HG03135 (cell line): ENCODE results near the gene FITM2.
"Not testable (repeated sequence)": the region's sequence is repeated elsewhere in the genome, so short reads cannot be mapped to it uniquely, and the experiment has no call there.

ENCODE experiments used
- ATAC-seq: cut with Tn5 transposase; IDR thresholded peaks from one replicate; pipeline ENCODE4 v1.9.1; 2021; ENCODE audit warnings: mild to moderate bottlenecking, moderate library complexity; ENCODE audit not compliant: unreplicated experiment

Gene FITM2

GRCh38 chr20:44334306-44334705 is 23.3 kb upstream of the FITM2 start:
- ATAC-seq, result no peak

GRCh38 chr20:44331201-44331600 is 20.2 kb upstream of the FITM2 start:
- no peak for ATAC-seq

DNA sequence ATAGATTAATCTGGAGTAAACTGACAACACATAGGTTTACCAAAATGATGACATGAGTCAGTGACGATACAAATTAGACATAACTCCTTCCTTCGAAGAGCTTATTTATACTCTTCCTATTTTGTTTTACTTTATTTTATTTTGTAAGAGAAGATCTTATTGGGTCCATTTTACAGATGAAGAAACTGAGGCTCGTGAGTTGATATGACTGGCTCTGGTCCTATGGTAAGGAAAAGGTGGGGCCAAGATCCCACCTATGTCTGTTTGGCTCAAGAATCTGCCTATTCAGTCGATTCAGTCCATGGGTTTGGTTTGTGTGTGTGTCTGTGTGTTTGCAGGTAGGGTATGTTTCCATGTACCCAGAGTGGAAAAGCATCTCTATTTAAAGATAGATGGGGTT is 17.4 kb upstream of the FITM2 start:
- ATAC-seq, result no peak

DNA sequence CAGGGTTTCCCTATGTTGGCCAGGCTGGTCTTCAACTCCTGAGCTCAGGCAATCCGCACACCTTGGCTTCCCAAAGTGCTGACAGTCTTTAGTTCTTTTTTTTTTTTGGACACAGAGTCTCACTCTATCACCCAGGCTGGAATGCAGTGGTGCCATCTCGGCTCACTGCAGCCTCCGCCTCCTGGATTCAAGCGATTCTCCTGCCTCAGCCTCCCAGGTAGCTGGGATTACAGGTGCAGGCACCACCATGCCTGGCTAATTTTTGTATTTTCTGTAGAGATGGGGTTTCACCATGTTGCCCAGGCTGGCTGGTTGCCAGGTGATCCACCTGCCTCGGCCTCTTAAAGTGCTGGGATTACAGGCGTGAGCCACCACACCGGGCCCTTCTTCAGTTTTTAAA is 16.7 kb upstream of the FITM2 start:
- not testable (repeated sequence) for ATAC-seq

- ATAC-seq, result no peak
Measured at GRCh38 chr20:44326391-44327159, 15.6 kb upstream of the FITM2 start.

- ATAC-seq, result no peak
Measured at GRCh38 chr20:44324343-44324742, 13.3 kb upstream of the FITM2 start.

DNA sequence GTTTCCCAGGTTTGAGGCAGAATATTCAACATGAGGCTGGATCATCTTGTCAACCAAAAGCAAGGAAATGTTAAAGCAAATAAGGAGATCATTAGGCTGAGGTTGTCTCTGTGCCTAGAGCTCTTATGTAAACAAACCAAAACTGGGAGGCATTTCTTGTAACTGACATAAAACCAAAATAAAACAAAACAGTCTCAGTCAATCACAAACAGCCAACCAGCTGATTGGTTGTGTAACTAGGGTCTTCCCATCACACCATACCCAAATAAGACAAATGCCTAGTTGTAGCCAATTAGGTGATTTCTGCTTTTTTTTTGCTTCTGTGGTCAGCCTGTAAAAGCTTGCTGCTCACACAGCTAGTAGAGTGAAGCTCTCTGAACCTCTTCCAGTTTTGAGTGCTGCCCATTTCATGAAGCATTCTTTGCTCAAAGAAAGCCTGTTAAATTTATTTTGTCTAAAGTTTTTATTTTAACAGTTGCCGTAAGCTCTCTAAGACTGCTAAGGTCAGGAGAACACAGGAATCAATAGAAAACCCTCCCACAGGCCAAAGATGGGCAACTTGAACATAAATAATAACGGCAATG is 8.9 kb upstream of the FITM2 start:
- ATAC-seq, result no peak

DNA sequence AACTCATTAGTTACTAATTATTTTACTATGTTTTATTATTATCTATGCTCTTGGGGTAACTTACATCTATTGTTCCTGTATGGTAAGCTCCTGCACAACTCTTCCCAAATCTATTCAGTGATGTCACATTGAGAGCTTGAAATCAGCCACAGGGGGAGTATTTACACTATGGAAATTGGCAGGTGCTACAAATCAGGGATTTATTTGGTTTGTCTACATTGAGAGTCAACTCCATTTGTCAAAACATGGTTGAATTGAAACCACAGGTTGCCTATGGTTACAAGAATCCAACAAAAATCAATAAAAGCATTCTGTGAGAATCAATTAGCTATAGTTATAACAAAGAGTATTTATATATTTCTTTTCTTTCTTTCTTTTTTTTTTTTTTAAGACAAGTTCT is 3.9 kb upstream of the FITM2 start:
- ATAC-seq, result no peak

DNA sequence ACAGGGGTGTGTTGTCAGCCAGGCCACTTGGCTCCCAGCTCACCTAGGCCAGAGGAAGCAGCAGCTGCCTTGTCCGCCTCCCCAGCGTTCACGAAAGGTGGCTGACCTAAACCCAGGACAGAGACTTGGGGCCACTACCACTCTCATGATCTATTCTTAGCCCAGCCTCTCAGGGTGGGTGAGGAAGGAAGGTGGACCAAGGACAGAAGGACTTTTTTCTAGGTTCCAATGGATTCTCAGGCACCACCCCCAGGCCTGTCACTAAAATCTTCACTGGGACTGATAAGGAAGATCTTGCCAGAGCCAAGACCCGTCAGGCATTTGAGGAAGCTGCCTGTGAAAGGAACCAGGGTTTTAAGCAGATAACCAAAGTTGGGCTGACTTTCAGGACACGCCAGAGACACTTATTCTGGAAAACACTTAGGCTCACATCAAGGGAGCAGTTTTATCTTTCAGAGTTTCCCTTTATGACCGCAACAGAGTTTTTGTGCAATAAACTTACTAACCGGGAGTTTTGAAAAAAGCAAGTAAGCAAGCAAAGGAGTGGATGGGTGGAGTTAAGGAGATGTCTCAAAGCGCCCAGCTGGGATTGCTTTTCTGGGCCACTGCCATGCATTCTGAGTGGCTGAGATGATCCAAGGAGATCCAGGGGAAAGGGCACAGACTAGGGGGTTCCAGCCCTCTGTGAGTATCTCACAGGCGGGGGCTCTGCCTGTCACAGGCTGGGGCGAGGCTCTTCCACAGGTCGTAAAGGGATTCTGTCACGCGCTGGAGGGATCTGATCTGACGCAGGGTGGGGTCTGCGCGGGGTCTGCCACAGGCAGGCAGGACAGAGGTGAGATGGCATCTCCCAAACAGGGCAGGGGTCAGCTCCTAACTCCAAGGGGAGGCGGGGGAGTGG is 989 bp downstream of the FITM2 start:
- ATAC-seq, result no peak

- ATAC-seq, result no peak
Measured at GRCh38 chr20:44306927-44307326, 4.1 kb downstream of the FITM2 start.

GRCh38 chr20:44304383-44304782 is 6.6 kb downstream of the FITM2 start:
- no peak for ATAC-seq

DNA sequence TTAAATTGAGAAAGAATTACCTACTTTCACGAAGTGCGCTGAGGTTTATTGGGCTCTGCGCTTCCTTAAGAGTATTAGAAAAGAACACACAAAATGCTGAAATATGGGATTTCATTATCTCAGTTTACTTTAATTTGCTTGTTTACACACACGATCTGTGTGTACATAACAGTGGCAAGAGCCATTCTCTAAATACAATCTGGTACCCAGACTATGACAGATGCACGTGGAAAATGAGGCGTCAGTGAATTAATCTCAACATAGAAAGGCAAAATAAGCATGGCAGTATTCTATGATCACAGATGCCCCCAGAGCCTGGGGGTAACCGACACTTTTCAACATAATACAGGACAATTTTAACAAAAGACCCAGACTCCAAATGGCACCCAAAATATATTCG is 8.3 kb downstream of the FITM2 start:
- no peak for ATAC-seq

DNA sequence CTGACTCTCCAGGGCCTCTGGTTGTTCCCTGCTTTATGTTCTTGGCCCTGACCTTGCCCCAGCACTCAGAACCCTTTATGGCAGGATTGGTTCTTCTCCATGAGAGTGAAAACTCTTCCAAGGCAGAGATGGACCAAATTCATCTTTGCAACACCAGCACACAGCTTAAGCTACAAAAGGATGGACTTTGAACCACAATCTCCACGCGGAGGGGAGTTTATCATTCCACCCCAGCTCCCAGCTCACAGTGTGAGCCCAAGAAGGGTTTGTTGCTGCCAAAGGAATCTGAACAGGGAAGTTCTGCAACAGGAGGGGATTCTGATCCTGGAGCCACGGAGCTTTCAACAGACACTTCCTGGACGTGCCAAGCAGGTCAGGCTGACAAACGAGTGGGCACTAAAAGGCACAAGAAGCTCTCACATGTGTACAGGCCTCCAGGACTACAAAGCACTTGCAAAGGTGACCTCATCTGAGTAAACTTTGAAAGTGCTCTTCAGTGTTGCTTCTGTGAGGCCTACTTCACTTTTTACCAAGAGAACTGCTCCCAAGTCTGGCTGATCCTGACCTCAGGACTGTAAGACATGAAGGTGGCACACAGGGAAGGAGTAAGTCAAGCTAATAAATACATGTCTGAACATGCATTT is 8.9 kb downstream of the FITM2 start:
- ATAC-seq, result no peak

DNA sequence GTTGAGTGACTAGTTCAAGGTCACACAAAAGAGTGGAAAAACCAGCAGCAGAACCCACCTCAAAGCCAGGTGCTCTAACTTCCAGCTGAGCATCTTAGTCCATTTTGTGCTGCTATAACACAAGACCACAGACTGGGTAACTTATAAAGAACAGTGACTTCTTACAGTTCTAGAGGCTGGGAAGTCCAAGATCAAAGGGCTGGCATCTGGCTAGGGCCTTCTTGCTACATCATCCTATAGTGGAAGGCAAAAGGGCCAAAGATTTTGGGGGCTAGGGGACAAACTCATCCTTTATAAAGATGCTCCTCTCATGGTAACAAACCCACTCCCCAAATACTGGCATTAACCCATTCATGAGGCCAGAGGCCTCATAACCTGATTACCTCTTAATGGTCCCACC is 9.7 kb downstream of the FITM2 start:
- ATAC-seq, result no peak

- not testable (repeated sequence) for ATAC-seq
Measured at GRCh38 chr20:44299011-44299535, 11.9 kb downstream of the FITM2 start.

DNA sequence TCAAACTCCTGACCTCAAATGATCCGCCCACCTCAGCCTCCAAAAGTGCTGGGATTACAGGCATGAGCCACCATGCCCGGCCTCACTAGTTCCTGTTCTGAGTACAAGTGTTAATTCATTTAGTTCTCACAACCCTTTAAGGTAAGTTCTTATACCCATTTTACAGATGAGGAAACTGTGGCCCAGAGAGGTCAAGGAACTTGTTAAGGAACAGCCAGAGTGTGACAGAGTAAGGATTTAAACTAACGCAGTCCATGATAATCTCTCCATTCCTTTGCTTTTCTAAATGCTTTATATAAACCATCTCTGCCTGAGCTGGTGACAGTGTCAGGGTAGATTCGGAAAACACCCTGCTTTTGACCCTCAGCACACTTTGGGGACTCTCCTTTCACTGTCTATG is 13.3 kb downstream of the FITM2 start:
- no peak for ATAC-seq

DNA sequence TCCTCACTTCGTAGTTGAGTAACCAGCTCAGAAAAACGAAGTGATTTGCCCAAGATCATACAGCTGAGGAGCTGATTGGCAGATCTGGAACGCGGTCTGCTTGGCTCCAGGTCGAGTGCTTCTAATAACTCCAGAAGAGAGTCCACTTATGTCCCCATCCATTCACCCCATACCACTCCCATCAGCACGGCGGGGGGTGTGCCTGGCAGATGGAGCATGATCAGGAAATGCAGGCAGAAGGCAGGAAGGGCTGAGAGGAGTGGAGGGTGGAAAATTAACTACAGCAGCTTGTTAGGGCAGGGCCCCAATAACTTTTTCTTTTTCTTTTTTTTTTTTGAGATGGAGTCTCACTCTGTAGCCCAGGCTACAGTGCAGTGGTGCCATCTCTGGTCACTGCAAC is 15.0 kb downstream of the FITM2 start:
- no peak for ATAC-seq

- no peak for ATAC-seq
Measured at GRCh38 chr20:44291754-44292153, 19.2 kb downstream of the FITM2 start.

DNA sequence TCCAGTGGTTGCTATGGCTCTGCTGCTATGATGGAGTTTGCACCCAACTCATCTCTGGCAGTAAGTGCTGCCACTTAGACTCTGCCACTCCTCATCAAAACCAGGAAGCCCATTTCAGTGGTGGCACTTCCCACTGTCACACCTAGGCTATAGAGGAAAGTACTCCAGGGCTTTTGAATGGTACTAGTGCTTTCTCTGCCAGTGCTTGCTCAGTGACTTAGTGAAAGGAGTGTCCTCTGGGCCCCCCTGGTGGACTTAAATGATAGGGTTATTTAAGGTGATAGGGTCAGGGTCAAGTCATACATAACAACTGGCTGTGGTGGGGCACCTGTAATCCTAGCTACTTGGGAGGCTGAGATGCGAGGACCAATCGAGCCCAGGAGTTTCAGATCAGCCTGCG is 22.8 kb downstream of the FITM2 start:
- ATAC-seq, result no peak

DNA sequence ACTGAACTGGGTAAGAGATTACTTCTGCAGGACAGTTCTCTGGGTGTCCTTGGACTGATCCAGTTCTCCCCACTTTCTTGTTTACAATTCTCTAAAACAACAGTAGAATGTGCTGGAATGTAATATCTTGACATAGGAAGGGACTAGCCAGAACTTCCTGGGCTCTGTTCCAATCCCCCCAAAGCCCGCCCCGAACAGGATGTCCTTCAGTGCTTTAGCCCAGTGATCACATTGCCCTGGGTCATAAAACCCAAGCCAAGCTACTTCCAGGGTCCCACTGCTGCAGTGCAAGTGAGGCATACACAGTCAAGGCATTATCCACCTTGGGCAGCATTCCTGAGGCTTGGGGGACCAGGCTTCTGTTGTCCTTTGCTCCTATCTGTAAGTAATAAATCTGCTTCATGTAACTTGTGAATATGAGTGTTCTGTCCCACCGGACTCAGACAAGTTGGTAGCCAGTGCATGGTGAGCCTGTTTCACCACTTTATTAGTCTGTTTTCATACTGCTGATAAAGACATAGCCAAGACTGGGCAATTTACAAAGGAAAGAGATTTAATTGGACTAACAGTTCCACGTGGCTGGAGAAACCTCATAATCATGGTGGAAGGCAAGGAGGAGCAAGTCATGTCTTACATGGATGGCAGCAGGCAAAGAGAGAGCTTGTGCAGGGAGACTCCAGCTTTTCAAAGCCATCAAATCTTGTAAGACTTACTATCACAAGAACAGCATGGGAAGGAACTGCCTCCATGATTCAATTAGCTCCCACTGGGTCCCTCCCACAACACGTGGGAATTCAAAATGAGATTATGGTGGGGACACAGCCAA is 23.5 kb downstream of the FITM2 start:
- no peak for ATAC-seq
